Lower leg skin (tissue), 4 donors: ENCODE data around the gene DSCAML1. TPM values are rescaled to one million over a fixed set of nuclear protein-coding genes. Genes with fewer than 3 reads are reported as not detected.
A peak's percentile ranks its signal among the peaks of the same experiment; 100 is the strongest.

Experiments used
- DNase-seq, 2 donors: peaks; one replicate each; pipeline ENCODE4 v3.0.0-alpha.2; 2019; ENCODE audit warnings: low spot score in 2 of 2
- H3K4me3 ChIP-seq: fragments of 200-600 bp; sonication (generic); 2 replicates; pipeline ENCODE4 v1.5.1; 2017; ENCODE audit warnings: mild to moderate bottlenecking, low read depth; ENCODE audit not compliant: poor library complexity, severe bottlenecking
- POLR2A ChIP-seq, 2 donors: fragments of 450-650 bp; IDR thresholded peaks; one replicate each; pipeline ENCODE4 v1.6.1; 2016 to 2017; ENCODE audit warnings: antibody characterized with exemption in 2 of 2, mild to moderate bottlenecking in 1 of 2, moderate library complexity in 1 of 2
- WGBS, 2 donors: methylation state at CpG; one replicate each; pipeline ENCODE4 v1.1.5; 2018; 5-methylcytosine and 5-hydroxymethylcytosine counted together
- intact Hi-C: fragments of 100-400 bp; cut with DNase I; formaldehyde crosslinking; loops from one replicate; pipeline ENCODE4 v1.15.0; 2023; ENCODE audit warnings: low total_unique reads
- total RNA-seq, 4 donors: library from RNA; depleted of rRNA; stranded (reverse); fragments of >200 nt; gene quantifications; one replicate each; pipeline ENCODE4 v1.1.0, GENCODE V29; 2016
- TF ChIP-seq, protein P1 (sequence below), 3 donors: fragments of 450-650 bp; IDR thresholded peaks; one replicate each; pipeline ENCODE4 v1.5.1; 2016; ENCODE audit warnings: antibody characterized with exemption in 3 of 3, mild to moderate bottlenecking in 3 of 3, moderate library complexity in 2 of 3

DSCAML1 gene
- total RNA-seq, 4 donors from 2014 or later, result 0.07 to 0.13 (median 0.08) TPM

GRCh38 chr11:117387992-117388755 is 408.8 kb downstream of the DSCAML1 start:
- WGBS, 2 donors, result 86 to 87% methylated on average over 3 of the region's 3 CpGs
- intact Hi-C loops, result no loop called here
- peak in 1 of 2 donors; percentile 12 for DNase-seq
- TF ChIP-seq, protein P1, sequence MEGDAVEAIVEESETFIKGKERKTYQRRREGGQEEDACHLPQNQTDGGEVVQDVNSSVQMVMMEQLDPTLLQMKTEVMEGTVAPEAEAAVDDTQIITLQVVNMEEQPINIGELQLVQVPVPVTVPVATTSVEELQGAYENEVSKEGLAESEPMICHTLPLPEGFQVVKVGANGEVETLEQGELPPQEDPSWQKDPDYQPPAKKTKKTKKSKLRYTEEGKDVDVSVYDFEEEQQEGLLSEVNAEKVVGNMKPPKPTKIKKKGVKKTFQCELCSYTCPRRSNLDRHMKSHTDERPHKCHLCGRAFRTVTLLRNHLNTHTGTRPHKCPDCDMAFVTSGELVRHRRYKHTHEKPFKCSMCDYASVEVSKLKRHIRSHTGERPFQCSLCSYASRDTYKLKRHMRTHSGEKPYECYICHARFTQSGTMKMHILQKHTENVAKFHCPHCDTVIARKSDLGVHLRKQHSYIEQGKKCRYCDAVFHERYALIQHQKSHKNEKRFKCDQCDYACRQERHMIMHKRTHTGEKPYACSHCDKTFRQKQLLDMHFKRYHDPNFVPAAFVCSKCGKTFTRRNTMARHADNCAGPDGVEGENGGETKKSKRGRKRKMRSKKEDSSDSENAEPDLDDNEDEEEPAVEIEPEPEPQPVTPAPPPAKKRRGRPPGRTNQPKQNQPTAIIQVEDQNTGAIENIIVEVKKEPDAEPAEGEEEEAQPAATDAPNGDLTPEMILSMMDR (IDR thresholded peaks at IDR 0.05), result no peak
- no peak for TF ChIP-seq POLR2A (IDR thresholded peaks at IDR 0.05)
- no peak overlapping the region for H3K4me3 ChIP-seq

DNA sequence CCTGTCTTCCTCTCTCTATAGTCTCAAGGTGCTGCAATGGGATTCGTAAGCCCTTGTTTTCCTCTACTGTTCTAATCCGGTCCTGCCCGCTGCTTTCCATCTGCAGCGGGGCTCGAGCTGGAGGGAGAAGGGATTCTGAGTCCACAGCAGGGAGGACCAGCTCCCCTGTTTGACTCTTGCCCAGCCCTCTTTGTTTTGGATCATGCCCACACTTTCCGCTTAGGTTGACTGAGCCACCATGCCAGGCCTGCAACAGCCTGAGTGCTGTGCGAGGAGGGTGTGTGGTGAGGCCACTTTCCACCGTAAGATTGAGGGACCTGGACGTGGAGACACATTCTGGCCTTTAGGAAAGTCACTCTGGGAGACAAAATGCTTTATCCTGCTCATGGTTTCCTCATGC is 411.1 kb downstream of the DSCAML1 start:
- intact Hi-C loops, result no loop called here
- no peak overlapping the region for H3K4me3 ChIP-seq
- no peak for TF ChIP-seq POLR2A (IDR thresholded peaks at IDR 0.05)
- TF ChIP-seq, protein P1 (IDR thresholded peaks at IDR 0.05), result no peak
- WGBS, 2 donors, result 95 to 97% methylated on average over 9 of the region's 9 CpGs
- peak in 1 of 2 donors; percentile 53 for DNase-seq

DNA sequence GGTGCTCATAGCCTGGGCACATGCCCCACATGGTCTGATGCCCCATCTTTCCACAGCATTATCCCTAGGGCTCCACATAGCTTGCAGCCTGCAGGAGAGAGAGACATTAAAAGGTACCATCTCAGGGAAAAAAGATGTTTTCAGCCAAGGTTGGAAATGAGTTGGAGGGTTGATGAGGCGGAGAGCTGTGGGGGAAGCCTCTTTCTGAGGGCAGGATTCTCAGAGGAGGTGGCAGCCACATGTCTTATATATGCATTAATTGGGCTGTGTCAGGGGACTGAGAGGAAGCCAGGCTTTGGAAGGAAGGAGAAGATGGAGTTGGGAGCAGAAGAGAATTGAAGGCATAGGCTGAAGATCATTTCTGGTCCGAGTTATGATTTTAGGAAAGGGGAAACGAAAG is 411.5 kb downstream of the DSCAML1 start:
- TF ChIP-seq POLR2A (IDR thresholded peaks at IDR 0.05), result no peak
- TF ChIP-seq, protein P1 (IDR thresholded peaks at IDR 0.05), result no peak
- DNase-seq, result peak in 1 of 2 donors; percentile 25
- intact Hi-C loops, result no loop called here
- no peak overlapping the region for H3K4me3 ChIP-seq
- 93 to 95% methylated on average over 3 of the region's 3 CpGs for WGBS, 2 donors

DNA sequence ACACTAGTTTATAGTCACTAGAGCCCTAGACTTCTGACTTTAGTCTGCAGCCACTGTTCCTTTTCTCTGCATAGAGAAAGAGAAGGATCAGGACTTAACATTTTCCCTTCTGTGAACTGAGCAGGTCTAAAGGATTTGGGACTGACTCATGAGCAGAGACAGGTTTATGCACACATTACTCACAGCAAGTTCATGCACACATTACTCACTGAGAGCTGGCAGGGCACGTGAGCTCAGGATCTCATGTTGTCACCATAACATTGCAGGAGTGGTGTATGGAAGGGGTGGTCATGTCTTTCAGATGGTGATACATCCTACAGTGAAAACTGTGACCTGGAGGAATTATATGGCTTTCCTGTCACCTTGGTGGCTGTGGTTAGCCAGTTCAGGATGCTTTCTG is 413.0 kb downstream of the DSCAML1 start:
- intact Hi-C loops, result no loop called here
- no peak overlapping the region for H3K4me3 ChIP-seq
- no peak for DNase-seq
- WGBS, 2 donors, result 50 to 90% methylated on average over 1 of the region's 1 CpG
- no peak for TF ChIP-seq POLR2A (IDR thresholded peaks at IDR 0.05)
- TF ChIP-seq, protein P1 (IDR thresholded peaks at IDR 0.05), result no peak

DNA sequence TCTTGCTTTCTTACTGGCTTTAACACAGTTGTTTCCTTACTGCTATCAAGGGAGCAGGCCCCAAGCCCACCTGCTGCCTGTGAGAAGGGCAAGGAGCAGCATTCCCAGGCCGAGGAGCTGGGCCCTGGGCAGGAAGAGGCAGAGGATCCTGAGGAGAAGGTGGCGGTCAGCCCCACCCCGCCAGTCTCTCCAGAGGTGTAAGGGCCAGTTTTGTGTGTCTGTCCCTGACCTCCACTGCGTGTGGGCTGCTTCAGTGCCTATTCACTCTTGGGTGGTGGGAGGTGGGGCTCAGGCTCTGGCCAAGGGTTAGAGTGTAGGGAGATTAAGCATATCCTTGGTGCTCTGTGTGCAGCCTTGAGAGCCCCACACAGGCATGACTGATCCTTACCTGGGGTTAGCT is 414.3 kb downstream of the DSCAML1 start:
- peak in 1 of 2 donors; percentile 74 for DNase-seq
- 93 to 95% methylated on average over 4 of the region's 4 CpGs for WGBS, 2 donors
- TF ChIP-seq, protein P1 (IDR thresholded peaks at IDR 0.05), result no peak
- TF ChIP-seq POLR2A (IDR thresholded peaks at IDR 0.05), result no peak
- no peak overlapping the region for H3K4me3 ChIP-seq
- intact Hi-C loops, result no loop called here
